COLO668 (cell line): ENCODE data around the gene RHEBL1.
A peak's percentile ranks its signal among the peaks of the same experiment; 100 is the strongest.
"Not testable (repeated sequence)": the region's sequence is repeated elsewhere in the genome, so short reads cannot be mapped to it uniquely, and the experiment has no call there.

Source experiments
- DNase-seq: peaks from one replicate; lab custom pipeline; 2025; ENCODE audit not compliant: unreplicated experiment; lab: John Stamatoyannopoulos, UW

RHEBL1 gene

DNA sequence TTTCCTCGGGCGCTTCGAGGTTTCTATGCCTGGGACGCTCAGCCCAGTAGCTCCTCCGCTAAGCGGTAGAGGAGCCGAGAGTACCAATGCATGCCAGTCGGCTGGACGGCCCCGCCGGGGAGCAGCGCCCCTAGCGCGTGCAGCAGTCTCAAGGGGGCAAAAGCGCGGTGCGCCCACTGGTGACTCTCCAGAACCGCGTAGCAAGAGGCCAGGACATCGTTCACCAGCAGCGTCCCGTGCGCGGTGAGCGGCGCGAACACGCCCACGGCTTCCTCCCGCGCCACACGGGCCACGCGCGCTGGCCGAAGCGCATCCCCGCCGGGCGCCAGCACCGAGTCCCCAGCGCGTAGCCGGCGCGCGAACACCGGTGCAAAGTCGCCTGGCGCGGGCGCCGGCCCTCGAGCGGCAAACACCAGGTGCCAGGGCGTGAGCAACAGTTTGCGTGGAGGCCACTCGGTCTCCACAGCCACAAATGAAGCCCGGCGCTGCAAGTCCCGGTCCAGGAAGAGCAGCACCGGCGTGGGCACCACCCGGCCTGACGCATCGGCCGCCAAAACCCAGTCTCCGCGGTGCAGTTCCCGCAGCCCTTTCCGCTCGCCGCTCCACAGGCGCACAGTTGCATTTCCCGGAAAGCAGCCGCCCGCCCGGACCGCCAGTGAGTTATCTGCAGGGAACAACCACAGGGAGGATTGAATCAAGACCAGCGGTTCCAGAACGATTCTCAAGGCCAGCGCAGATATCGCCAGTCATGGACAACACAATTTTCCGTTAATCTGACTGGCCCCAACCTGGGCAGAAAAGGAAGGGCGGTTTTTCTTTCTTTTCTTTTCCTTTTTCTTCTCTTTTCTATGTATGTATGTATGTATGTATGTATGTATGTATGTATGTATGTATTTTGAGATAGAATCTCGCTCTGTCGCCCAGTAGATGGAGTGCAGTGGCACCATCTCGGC, 20.3 kb upstream of the RHEBL1 start:
- peak; percentile 44 for DNase-seq

DNA sequence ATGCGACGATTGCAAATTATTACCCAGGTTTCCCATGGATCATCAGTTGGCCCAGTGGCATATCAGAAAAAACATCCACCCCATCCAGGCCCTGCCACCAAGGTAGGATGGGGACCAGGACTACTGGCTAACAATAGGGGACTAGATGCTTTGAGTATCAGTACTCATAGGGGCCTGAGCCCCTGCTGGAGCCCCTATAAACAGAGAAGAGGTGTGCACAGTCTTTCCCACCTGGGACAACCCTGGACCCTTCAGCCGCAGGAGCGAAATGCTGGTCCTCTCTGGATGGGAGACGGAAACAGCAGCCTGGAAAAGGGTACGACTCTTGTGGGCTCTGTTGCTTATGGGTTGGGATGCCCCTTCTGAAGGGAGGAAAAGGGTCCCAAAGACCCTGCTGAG, 19.2 kb upstream of the RHEBL1 start:
- no peak for DNase-seq

DNA sequence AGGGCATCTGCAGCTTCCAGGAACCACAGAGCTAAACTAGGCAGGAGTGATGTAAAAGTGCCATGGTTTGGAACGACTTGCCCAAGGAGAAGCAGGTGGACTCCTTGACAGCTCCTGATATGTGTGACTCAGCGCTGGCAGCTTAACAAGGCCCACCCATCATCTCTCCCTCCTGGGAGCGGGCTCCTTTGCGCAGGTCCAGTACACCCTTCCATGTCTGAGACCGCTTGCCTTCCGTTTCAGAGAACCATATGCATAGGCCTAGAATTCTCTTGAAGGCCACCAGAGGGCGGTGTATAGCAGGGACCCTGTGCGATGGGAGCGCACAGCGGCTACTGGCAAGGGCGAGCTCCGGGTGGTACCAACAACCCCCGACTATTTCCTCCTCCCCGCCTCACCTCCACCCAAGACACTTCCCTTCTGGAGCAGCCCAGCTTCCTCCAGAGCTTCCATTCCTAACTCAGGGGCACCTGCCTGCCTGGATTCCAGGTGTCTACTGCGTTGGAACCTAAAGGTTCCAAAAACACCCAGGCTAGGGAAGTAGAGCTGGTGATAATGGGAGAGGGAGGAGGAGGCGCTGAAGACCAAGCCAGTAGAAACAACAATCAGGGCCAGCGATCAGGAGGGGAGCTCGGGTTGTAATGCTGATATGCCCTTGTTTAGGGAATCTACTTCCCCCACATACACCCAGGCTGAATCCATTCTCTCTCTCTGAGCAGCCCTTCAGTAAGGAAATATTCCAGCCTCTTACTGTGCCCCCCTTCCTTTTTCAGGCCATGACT, 18.6 kb upstream of the RHEBL1 start:
- DNase-seq, result peak; percentile 51

- DNase-seq, result no peak
Observed at GRCh38 chr12:49086116-49086515, 16.3 kb upstream of the RHEBL1 start.

GRCh38 chr12:49084438-49084837, 14.7 kb upstream of the RHEBL1 start:
- no peak for DNase-seq

GRCh38 chr12:49079793-49080192, 10.0 kb upstream of the RHEBL1 start:
- no peak for DNase-seq

DNA sequence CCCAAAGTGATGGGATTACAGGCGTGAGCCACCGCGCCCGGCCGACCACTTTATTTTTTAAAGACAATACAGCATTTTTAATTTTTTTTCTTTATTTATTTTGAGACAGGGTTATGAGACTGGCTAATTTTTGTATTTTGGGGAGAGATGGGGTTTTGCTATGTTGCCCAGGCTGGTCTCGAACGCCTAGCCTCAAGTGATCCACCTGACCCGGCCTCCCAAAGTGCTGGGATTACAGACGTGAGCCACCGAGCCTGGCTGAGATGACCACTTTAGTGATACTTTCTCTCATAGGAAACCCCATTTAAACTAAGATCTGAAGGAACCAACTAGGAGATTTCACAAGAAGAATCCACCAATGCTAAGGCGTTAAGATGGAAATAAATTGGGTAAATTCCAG, 1.2 kb upstream of the RHEBL1 start:
- DNase-seq, result no peak

DNA sequence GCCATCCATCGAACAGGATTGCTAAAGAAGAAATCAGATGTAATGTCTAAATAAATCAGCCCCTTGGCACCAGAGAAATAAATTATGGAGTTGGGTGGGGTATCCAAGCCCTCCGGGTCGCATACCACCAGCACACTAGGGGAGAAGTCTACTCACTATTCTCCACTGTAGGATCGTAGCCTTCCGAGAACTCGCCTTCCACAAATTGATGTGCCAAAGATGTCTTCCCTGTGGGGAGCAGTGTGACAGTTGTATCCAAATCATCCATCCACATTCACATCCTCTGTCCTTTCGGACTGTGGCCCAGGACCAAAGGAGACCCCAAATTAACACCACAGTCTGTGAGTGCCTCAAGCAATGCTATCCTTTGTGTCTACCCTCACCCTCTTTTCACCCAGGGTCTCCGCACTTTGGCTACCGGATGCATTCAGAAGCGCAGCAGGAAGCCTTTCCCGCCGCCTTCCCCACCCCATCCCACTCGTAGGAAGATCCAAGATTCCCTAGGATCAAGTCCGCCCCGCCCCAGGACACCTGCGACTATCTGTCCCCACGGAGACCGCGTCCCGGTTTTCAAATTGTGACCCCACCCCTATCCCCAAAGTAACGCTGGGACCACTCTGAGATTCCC, 786 bp downstream of the RHEBL1 start:
- peak; percentile 25 for DNase-seq

GRCh38 chr12:49066120-49066519, 3.7 kb downstream of the RHEBL1 start:
- DNase-seq, result no peak

DNA sequence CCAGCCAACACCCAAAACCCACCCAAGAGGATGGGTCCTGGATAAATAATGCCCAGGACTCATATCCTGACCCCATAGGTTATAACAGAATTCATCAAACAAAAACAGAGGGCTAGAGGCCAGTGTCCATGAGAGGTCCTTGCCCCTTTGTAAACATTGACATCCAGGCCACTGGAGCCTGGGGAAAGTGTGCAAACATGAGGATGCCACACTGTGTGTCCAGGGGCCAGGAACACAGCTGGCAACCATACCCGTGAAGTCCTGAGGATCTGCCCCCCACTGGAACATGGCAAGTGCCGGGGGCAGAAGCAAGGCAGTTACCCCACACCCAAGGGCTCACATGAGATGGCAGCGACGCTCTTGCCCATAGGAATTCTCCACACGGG, 5.0 kb downstream of the RHEBL1 start:
- no peak for DNase-seq

- not testable (repeated sequence) for DNase-seq
Observed at GRCh38 chr12:49061916-49062315, 7.9 kb downstream of the RHEBL1 start.

GRCh38 chr12:49061157-49061650, 8.6 kb downstream of the RHEBL1 start:
- DNase-seq, result no peak

DNA sequence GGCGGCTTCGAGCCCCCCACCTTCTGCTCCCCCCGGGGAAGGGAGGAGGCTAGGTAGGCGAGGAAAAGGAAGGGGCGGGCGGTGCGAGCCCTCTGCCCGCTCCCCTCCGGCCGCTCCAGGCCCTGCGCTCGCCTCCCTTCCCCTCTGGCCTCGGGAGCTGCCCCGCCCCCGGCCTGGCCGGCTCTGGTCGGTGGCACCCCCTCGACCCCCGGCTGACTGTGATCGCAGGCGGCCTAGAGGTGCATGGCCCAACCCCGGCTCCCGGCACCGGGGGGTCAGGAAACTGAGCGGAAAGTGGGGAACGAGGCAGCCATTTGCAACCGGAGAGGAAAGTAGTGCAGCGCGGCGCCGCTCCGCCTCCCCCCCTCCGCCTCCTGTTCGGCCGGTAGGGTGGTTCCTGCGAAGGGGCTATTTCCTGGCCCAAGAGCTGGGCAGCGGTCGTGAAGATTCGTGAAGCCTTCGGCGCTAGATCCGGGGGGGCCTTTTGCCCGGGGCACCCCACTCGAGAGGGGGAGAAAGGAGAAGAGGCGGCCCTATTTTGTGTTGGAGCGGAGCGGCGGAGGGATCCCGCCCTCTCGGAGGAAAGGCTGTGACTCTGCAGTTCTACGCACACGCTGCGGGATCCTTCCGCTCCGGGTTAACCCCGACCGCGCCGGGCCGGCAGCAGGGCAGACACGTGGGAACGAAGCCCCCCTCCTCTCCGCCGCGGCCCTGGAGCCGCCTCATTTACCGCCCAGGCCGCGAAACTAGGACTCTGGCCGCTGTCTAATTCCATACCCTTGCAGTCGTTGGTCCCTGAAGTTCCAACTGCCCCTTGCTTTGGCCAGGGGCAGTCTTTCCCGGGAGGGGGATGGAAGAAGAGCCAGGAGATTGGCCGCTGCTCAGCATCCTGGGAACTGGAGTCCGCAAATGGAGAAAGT, 9.3 kb downstream of the RHEBL1 start, which contains the start of gene KMT2D:
KMT2D (minus strand) TSS at position 558 of the 920 bp plus-strand sequence. CDS start 5,470 bp downstream, outside the sequence.
- peak; percentile 92 for DNase-seq

DNA sequence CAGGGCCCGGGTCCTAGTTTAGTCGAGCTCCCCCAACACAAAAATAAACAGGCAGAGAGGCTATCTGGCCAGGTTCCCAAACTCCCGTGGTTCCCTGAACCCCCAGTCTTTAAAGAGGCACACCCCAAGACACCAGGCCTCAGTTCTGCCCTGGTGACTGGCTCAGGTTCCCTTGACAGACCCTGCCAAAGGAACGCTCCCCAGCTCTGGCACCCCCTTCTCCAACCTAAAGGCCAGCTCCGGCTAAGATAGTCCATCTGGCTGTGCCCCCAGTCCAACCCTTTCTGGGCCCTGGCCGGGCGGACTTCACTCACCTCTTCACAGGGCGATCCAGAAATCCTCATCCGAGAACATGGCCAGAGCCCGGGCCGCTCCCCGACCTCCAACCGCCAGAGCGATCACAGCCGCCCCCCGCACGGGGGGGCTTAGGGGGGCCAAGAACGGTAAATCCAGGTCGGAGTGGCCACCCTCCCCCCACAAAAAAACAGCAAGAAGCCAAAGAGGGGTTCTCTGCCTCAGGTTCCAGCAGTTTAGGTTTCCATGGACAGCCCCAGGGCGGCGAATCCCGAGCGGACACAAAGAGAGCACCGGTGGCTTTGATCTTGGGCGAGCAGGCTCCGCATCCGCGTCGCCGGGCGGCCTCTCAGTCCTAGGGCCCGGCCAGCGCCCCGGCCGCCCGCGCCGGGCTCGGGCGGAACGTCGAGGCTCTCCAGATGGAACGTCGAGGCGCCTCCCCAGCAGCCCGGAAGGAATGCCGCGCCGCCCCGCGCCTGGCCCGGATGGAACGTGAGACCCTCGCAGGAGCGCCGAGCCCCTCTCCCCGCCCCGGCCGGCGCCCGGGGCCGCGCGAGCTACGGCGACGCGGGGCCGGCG, 10.2 kb downstream of the RHEBL1 start:
- peak; percentile 42 for DNase-seq

GRCh38 chr12:49059045-49059298, 10.8 kb downstream of the RHEBL1 start:
- DNase-seq, result no peak

DNA sequence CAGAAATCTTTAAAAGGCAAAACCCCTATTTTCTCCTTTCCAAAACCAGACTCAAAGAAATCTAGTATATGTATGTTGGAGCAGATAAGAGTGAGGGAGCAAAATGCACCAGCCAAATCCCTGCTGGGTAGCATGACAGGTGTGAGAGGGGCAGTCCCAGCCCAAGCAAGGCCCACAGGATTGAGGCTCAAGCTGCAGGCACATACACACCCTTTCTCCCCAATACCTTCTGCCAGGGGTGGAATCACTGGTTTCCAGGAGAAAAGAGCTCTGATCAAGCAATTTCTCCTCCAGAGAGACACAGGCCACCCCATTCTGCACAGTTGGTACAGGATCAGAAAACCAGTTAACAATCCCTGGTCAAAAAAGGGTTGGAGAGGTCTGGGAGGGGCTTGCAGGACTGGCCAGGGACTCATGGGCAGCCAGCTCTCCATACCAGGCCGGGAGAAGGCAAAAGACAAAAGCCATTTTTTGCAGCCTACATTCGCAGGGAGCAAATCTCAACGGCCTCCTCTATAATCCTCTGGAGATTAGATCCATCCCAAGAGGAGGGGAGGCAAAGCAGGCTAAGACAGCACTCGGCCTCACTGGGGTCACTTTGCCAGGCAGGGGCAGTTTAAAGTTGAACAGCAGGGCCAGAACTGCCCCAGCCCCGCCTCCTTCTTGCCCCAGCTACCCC, 11.3 kb downstream of the RHEBL1 start:
- no peak for DNase-seq

- DNase-seq, result no peak
Observed at GRCh38 chr12:49057888-49058287, 11.9 kb downstream of the RHEBL1 start.

DNA sequence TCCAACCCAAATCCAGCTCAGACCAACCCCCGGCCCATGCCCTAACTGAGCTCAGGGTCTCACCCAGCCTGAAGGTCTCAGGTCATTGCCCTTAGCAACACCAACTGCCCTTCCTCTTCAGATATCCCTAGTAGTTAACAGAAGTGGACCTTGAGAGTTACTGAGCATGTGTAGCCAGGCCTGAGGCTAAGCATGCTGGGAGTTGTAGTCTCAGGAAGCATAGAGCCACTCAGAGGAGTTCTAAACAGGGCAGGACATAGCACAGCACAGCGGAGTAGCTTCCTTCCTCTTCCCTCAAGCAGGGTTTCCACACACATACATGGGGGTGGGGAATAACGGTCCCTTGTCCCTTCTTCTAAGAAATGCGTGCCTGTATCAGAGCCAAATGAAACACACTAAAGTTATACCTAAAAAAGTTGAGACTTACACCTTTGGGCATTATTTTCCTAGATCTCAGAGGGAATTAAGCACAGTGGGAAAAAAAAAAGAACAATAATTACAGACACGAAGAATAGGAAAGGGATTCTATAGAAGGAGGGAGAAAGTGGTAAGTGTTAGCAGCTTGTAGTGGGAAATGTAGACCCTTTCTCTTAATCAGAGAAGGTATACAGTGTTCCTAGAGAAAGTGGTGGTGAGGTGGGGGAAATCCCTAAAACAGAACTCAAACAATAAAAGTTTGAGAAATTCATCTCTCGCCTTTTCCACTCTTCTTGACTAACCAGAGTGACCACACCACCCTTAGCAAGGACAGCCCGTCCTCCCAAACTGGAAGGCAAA, 13.6 kb downstream of the RHEBL1 start:
- peak; percentile 14 for DNase-seq
